GM19035 (cell line): Measurements from ENCODE around the gene ARMH1.

Experiments
- ATAC-seq: cut with Tn5 transposase; IDR thresholded peaks from one replicate; pipeline ENCODE4 v1.9.1; 2021; ENCODE audit not compliant: unreplicated experiment

ARMH1 gene

DNA sequence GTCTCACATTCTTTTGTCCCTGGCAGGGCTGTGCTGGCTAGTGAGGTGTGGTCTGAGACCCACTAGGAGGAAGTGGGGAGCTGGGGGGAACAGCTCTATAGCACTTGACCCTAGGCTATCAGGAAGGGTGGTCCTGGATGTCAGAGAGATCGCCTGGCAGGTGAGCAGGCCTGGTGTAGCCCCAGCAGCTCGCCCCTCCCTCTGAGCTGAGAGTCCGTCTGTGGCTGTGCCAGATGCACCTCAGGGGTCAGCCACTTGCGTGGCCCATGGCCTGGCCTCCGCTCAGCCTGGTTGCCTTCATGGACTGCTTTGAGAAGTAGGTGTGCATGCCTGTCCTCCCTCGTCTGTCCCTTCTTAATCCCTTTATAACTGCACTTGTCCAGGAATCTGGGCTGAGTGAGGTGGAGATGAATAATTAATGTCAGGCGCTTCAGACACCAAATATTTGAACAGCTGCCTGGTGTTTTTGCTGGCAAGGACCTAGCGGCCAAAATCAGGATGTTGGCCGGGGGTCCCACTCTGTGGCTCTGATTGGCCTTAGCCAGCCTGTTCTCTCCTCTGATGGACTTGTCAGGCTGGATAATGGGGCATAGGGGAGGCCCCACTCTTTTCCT, 30.7 kb upstream of the ARMH1 start:
- ATAC-seq, result no peak

GRCh38 chr1:44644806-44645205, 29.7 kb upstream of the ARMH1 start:
- no peak for ATAC-seq

- ATAC-seq, result no peak
Measured at GRCh38 chr1:44645476-44646244, 28.9 kb upstream of the ARMH1 start.

DNA sequence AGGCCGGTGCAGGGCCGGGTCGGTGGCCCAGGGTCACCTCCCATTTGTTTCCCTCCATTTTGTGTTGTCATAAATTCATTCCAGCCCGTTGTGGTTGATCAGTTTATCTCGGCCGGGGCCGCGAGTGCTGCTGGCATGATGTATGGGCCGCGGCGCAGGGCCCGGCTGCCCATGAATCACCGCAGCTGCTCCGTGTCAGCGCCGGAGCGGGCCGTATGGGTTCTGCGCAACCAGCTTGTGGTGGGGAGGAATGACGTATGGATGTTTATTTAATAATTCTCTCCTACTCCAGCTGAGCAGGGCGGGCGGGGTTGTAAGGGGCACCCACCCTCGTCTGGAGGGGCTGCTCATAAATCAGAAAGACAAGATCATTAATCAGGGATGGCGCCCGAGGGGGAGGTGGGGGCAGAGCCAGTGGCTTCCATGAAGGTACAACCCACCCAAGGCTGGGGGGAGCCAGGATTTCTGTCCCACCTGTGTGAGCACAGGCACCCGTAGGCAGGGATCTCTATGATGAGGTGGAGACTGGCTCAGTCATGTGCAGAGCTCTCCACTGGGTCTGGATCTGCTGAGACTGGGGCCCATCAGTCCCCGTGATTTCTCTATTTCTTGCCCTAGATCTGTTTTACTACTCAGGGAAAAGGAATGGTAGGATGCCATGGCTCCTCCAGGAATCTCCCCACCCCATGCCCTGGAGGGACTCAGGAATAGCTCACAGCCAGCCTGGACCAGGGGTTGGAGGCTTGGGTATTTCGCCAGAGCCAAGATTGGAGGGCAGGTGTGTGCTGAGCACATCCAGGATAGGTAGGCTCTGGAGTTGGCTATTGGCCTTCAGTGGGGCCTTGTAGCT, 28.0 kb upstream of the ARMH1 start:
- no peak for ATAC-seq

GRCh38 chr1:44647896-44648295, 26.6 kb upstream of the ARMH1 start:
- no peak for ATAC-seq

DNA sequence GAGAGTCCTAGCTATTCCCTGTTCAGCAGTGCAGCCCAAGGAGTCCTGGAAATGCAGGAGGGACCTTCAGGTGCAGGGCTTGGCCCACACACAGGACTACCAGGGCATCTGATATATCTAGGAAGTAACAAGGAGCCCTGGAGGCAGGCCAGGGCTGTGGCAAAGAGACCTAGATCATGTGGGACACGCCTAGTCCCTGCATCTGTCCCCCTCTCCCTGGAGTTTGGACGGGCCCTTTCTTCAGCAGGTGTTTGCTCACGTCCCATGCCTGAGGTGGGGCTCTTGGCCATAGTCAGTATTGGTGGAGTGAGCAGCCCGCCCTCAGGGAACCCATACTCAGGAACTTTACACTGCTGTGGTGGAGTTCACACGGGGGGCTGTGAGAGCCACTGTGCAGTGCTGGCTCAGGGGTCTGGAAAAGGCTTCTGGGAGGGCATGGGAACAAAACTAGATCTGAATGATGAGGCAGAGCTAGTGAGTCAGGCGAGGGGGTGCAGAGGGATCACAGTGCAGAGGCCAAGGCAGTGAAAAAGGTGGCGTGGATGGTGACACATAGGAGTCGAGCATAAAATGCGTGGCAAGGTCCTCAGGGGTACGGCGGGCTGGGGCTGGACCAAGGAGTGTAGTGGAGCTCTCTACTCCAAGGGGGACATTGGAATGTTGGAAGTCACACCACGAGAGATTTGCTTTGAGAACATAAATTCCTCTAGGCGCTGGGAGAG, 25.8 kb upstream of the ARMH1 start:
- ATAC-seq, result no peak

- ATAC-seq, result no peak
Measured at GRCh38 chr1:44649788-44650158, 24.7 kb upstream of the ARMH1 start.

DNA sequence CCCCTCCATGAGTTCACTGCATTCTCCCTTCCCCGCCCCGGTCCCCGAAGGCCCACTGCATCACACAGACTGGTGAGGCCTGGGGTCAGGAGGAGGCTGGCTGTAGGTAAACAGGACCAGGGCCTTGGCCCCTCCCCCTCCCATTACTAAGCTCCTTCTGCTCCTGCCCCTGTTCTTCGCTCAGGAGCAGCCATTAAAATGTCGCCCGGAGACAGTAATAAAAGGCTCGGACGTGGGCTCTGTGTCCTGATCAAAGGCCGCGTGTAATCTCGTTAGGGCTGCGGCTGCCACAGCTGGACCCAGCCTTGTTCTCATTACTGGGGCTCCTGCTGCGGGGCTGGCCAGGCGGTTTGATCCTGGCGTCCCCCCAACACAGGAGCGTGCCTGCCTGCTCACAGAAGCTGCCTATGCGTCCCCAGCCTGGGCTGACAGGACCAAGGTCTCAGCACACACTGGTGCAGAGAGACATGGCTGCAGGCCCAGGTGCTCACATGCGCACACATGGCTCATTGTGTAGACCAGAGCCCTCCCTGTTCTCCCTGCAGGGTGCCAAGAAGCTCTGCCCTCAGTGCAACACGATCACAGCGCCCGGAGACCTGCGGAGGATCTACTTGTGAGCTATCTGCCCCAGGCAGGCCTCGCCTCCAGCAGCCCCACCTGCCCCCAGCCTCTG, 24.2 kb upstream of the ARMH1 start:
- no peak for ATAC-seq

GRCh38 chr1:44651069-44651468, 23.4 kb upstream of the ARMH1 start:
- no peak for ATAC-seq

- no peak for ATAC-seq
Measured at GRCh38 chr1:44652445-44653106, 21.9 kb upstream of the ARMH1 start.

- ATAC-seq, result no peak
Measured at GRCh38 chr1:44653107-44653964, 21.2 kb upstream of the ARMH1 start.

DNA sequence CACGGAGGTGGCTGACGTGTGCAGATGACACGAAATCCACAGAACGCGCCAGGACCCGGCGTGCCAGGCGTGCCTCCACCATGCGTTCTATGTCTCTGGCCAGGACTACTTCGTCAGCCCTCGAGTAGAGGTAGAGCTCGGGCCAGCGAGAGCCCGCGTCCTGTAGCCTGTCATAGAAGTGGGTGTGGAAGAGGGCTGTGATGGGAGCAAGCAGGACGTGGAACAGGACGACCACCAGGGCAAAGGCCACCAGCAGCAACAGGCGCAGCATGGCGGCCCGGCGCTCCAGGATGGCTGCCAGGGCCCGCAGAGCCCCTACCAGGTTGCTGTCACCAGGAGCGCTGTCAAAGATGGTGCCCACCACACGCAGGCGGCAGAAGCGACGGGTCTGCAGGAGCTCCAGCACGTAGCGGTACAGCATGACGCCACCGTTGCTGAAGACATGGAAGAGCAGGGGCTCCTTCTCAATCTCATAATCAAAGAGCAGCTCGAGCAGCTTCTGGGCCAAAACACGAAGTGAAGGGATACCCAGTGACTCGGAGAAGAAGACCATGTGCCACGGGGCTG, 19.8 kb upstream of the ARMH1 start:
- no peak for ATAC-seq

DNA sequence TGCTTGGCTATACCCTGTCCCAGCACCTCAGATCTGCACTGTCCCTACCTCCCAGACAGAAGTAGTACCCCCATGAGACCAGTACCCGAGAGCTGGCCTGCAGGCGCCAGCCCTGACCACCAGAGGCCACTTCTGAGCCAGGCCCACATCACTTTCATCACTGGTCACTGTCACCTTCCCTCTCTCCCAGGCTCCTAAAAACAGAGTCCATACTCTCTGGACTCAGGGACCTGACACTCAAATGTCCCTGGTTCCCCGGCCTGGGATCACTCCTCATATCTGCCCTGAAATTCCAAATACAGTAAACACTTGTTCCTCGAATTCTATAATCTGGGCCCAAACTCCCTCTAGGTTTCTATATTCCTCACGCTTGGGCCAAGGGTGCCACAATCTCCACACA, 18.9 kb upstream of the ARMH1 start:
- ATAC-seq, result no peak

DNA sequence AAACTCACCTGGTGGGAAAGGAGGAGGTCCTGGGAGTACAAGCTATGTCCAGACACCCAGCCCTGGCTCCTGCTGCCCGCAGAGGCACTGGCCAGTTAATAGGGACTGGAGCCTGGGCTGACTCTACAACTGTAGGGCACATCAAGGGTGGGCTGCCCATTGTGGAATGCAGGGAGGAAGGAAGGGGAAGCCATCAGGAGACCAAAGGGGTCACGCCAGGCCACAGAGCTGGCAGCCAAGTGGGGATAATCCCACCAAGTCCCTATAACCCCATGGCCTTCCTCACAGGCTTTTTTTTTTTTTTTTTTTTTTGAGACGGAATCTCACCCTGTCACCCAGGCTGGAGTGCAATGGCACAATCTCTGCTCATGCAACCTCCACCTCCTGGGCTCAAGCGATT, 14.9 kb upstream of the ARMH1 start:
- no peak for ATAC-seq

GRCh38 chr1:44660176-44660575, 14.3 kb upstream of the ARMH1 start:
- ATAC-seq, result no peak

GRCh38 chr1:44661781-44662682, 12.5 kb upstream of the ARMH1 start:
- ATAC-seq, result no peak

DNA sequence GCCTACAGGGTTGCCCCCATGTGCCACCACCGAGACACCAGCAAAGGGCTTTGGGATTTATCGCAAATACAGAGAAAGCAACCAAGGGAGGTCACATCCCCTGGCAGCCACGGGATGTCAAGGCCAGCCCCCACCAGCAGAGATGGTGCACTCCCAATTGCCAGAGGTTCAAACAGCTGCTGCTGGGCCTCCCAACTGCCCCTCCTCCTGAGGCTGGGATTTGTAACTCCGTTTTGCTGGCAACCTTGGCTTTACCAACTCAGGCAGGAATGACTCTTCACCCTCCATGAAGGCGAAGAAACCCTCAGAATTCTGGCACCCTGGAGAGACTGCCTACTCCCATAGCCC, 11.9 kb upstream of the ARMH1 start:
- no peak for ATAC-seq

DNA sequence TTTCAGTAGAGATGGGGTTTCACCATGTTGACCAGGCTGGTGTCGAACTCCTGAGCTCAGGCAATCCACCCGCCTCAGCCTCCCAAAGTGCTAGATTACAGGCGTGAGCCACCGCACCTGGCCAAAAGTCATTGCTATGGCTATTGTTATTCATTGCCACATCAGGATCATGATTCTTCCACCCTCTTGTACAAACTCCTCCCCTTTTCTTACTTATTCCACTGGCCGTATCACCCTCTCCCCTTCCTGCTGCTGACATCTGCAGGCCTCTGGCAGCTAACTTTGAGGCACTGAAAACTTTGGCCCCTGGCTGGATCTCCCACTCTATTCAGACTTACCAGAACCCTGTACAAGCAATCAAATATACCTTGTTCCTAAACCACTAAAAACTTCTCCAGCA, 11.1 kb upstream of the ARMH1 start:
- no peak for ATAC-seq
